ENCODE results near the gene YWHAG.

GRCh38 chr7:76352193-76352592, 6.6 kb downstream of the YWHAG start:
- TF ChIP-seq, protein P1, sequence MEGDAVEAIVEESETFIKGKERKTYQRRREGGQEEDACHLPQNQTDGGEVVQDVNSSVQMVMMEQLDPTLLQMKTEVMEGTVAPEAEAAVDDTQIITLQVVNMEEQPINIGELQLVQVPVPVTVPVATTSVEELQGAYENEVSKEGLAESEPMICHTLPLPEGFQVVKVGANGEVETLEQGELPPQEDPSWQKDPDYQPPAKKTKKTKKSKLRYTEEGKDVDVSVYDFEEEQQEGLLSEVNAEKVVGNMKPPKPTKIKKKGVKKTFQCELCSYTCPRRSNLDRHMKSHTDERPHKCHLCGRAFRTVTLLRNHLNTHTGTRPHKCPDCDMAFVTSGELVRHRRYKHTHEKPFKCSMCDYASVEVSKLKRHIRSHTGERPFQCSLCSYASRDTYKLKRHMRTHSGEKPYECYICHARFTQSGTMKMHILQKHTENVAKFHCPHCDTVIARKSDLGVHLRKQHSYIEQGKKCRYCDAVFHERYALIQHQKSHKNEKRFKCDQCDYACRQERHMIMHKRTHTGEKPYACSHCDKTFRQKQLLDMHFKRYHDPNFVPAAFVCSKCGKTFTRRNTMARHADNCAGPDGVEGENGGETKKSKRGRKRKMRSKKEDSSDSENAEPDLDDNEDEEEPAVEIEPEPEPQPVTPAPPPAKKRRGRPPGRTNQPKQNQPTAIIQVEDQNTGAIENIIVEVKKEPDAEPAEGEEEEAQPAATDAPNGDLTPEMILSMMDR (IDR thresholded peaks at IDR 0.05; ENCODE audit: low read depth, low read length, poor library complexity, severe bottlenecking): no peak
- TF ChIP-seq EZH2phosphoT487 (IDR thresholded peaks at IDR 0.05; ENCODE audit: borderline replicate concordance, low read length): no peak

Data from DOHH2 (cell line).